Liver (tissue), 9 donors: ENCODE results near the gene HPCAL1. TPM values are rescaled to one million over a fixed set of nuclear protein-coding genes. Genes with fewer than 3 reads are reported as not detected.

Experiments
- DNase-seq: peaks from one replicate; pipeline ENCODE4 v3.0.0-alpha.2; 2017; ENCODE audit warnings: low spot score
- H3K27ac ChIP-seq, 2 donors: one replicate each; pipeline ENCODE4 v1.7.0; 2013; ENCODE audit warnings: inconsistent platforms in 2 of 2, low read length in 2 of 2, control low read depth in 1 of 2, low read depth in 1 of 2, mild to moderate bottlenecking in 1 of 2
- H3K27me3 ChIP-seq, 4 donors: one replicate each; pipeline versions ENCODE4 v1.6.1 to v1.7.0; 2013; ENCODE audit warnings: low read length in 3 of 4, inconsistent platforms in 1 of 4, mild to moderate bottlenecking in 1 of 4, moderate library complexity in 1 of 4; ENCODE audit not compliant: control insufficient read depth in 4 of 4, insufficient read depth in 4 of 4
- H3K36me3 ChIP-seq, 4 donors: one replicate each; pipeline versions ENCODE4 v1.6.1 to v1.7.0; 2013; ENCODE audit warnings: low read length in 3 of 4, mild to moderate bottlenecking in 3 of 4, low read depth in 1 of 4, moderate library complexity in 1 of 4; ENCODE audit not compliant: control insufficient read depth in 4 of 4, insufficient read depth in 3 of 4
- H3K4me1 ChIP-seq, 4 donors: one replicate each; pipeline versions ENCODE4 v1.6.1 to v1.7.0; 2013; ENCODE audit warnings: low read length in 3 of 4, mild to moderate bottlenecking in 3 of 4, moderate library complexity in 1 of 4; ENCODE audit not compliant: control insufficient read depth in 4 of 4, insufficient read depth in 4 of 4
- H3K4me3 ChIP-seq, 3 donors: one replicate each; pipeline versions ENCODE4 v1.6.1 to v1.7.0; 2013; ENCODE audit warnings: low read length in 3 of 3, control low read depth in 1 of 3, low read depth in 1 of 3, mild to moderate bottlenecking in 1 of 3
- H3K9ac ChIP-seq, 2 donors: one replicate each; pipeline ENCODE4 v1.7.0; 2013; ENCODE audit warnings: low read length in 2 of 2, mild to moderate bottlenecking in 2 of 2, moderate library complexity in 2 of 2, control low read depth in 1 of 2, low read depth in 1 of 2
- H3K9me3 ChIP-seq, 4 donors: one replicate each; pipeline versions ENCODE4 v1.6.1 to v1.7.0; 2013; ENCODE audit warnings: low read length in 3 of 4; ENCODE audit not compliant: control insufficient read depth in 4 of 4
- ATF3 ChIP-seq: IDR thresholded peaks from 2 replicates; pipeline ENCODE4 v1.6.1; 2016; ENCODE audit warnings: antibody characterized with exemption
- CTCF ChIP-seq: fragments of 150-350 bp; IDR thresholded peaks from 2 replicates; pipeline ENCODE4 v1.5.1; 2017; ENCODE audit warnings: improper control_type of control experiment, low read depth, low read length; ENCODE audit not compliant: missing input control
- GABPA ChIP-seq, 2 donors: IDR thresholded peaks in 1 of 2; conservative IDR thresholded peaks in 1 of 2; 2 replicates each; pipeline ENCODE4 v1.6.1; 2016; ENCODE audit warnings: antibody characterized with exemption in 2 of 2, mild to moderate bottlenecking in 1 of 2, moderate library complexity in 1 of 2
- HNF4A ChIP-seq, 2 donors: conservative IDR thresholded peaks; 2 replicates each; pipeline ENCODE4 v1.6.1; 2016; ENCODE audit warnings: antibody characterized with exemption in 2 of 2, mild to moderate bottlenecking in 2 of 2
- JUND ChIP-seq, 2 donors: IDR thresholded peaks; 2 replicates each; pipeline ENCODE4 v1.6.1; 2016; ENCODE audit warnings: antibody characterized with exemption in 2 of 2
- MAX ChIP-seq: IDR thresholded peaks from 2 replicates; pipeline ENCODE4 v1.6.1; 2016; ENCODE audit warnings: antibody characterized with exemption
- NR2F2 ChIP-seq: IDR thresholded peaks from 2 replicates; pipeline ENCODE4 v1.6.1; 2016; ENCODE audit warnings: antibody characterized with exemption
- RAD21 ChIP-seq, 2 donors: IDR thresholded peaks; 2 replicates each; pipeline ENCODE4 v1.6.1; 2016; ENCODE audit warnings: antibody characterized with exemption in 2 of 2, mild to moderate bottlenecking in 2 of 2
- REST ChIP-seq: IDR thresholded peaks from 2 replicates; pipeline ENCODE4 v1.6.1; 2016; ENCODE audit warnings: antibody characterized with exemption, mild to moderate bottlenecking
- RXRA ChIP-seq, 2 donors: IDR thresholded peaks; 2 replicates each; pipeline ENCODE4 v1.6.1; 2017 to 2018; ENCODE audit warnings: antibody characterized with exemption in 2 of 2, mild to moderate bottlenecking in 1 of 2
- SP1 ChIP-seq: IDR thresholded peaks from 2 replicates; pipeline ENCODE4 v1.6.1; 2018; ENCODE audit warnings: antibody characterized with exemption, mild to moderate bottlenecking
- TAF1 ChIP-seq: conservative IDR thresholded peaks from 2 replicates; pipeline ENCODE4 v1.6.1; 2016; ENCODE audit warnings: antibody characterized with exemption, mild to moderate bottlenecking
- YY1 ChIP-seq: IDR thresholded peaks from 2 replicates; pipeline ENCODE4 v1.6.1; 2016; ENCODE audit warnings: antibody characterized with exemption, mild to moderate bottlenecking
- ZBTB33 ChIP-seq: IDR thresholded peaks from 2 replicates; pipeline ENCODE4 v1.6.1; 2016; ENCODE audit warnings: antibody characterized with exemption
- WGBS: extraction: QIAGEN DNeasy Blood & Tissue Kit; methylation state at CpG from one replicate; pipeline ENCODE4 v1.1.7; 2013; 5-methylcytosine and 5-hydroxymethylcytosine counted together
- polyA plus RNA-seq, 2 donors: library from polyadenylated mRNA; stranded (reverse) in 1 of 2; unstranded in 1 of 2; fragments of 200-250 nt in 1 of 2; fragments of >200 nt in 1 of 2; fragmentation: Nextera tagmentation in 1 of 2; extraction: Ambion mirVana in 1 of 2; gene quantifications; one replicate each; pipeline versions ENCODE4 v1.2.1 to v1.2.3, GENCODE V29; 2013 to 2015
- total RNA-seq, 2 donors: library from RNA; depleted of rRNA; stranded (reverse); fragments of >200 nt; gene quantifications; one replicate each; pipeline ENCODE4 v1.2.3, GENCODE V29; 2014
- donor health status: healthy.
- donor health status: healthy.
- donor health status: healthy.
- donor health status: healthy.
- donor health status: healthy.

HPCAL1 gene
- total and polyA plus RNA-seq, 4 donors, result 17.3 to 27.9 (median 22.9) TPM

- no peak for TF ChIP-seq REST
- TF ChIP-seq HNF4A (conservative IDR thresholded peaks at IDR 0.05), result no peak
- no peak for TF ChIP-seq RAD21 (IDR thresholded peaks at IDR 0.05)
- no peak for TF ChIP-seq CTCF
- TF ChIP-seq TAF1, result no peak
- TF ChIP-seq ATF3, result no peak
- no peak for TF ChIP-seq JUND (IDR thresholded peaks at IDR 0.05)
- no peak for TF ChIP-seq ZBTB33
- no peak for TF ChIP-seq RXRA (IDR thresholded peaks at IDR 0.05)
- TF ChIP-seq SP1, result no peak
These were observed 48.1 kb downstream of the HPCAL1 start for GRCh38 chr2:10350761-10351160.

GRCh38 chr2:10352361-10352760, 49.7 kb downstream of the HPCAL1 start:
- 93% methylated on average over 5 of the region's 5 CpGs for WGBS
- Histone ChIP-seq H3K4me3 (no peak overlapping the region), H3K27me3 (no peaks in the 10 kb centered on the region), H3K36me3 (peaks cover 0 to 6% (median 0%) of the 10 kb centered on the region in 4 donors), H3K9ac (no peak overlapping the region), H3K4me1 (peaks cover 4 to 13% (median 7%) of the 10 kb centered on the region in 4 donors), H3K9me3 (no peaks in the 10 kb centered on the region), H3K27ac (no peak overlapping the region)
- no peak for DNase-seq
- TF ChIP-seq REST (no peak), NR2F2 (no peak), SP1 (no peak), CTCF (no peak), ATF3 (no peak), ZBTB33 (no peak), TAF1 (no peak), MAX (no peak), YY1 (no peak), GABPA (IDR thresholded peaks at IDR 0.05 in 1 of 2, conservative IDR thresholded peaks at IDR 0.05 in 1 of 2) (no peak)

More at GRCh38 chr2:10350761-10351160, 48.1 kb downstream of the HPCAL1 start:
- DNase-seq, result no peak
- H3K4me1 ChIP-seq, result peaks cover 10 to 23% (median 17%) of the 10 kb centered on the region in 4 donors
- H3K36me3 ChIP-seq, result peaks cover 0 to 6% (median 0%) of the 10 kb centered on the region in 4 donors
- H3K27ac ChIP-seq, result no peak overlapping the region
- H3K9me3 ChIP-seq, result no peaks in the 10 kb centered on the region
- H3K27me3 ChIP-seq, result no peaks in the 10 kb centered on the region
- no peak overlapping the region for H3K9ac ChIP-seq
- H3K4me3 ChIP-seq, result no peak overlapping the region
- WGBS, result 84% methylated on average over 5 of the region's 5 CpGs
